Upper lobe of left lung (tissue), 6 donors: Measurements from ENCODE around the gene NKIRAS2. TPM values are rescaled to one million over a fixed set of nuclear protein-coding genes. Genes with fewer than 3 reads are reported as not detected.

Source experiments
- ATAC-seq, 2 donors: fragments of 200-7000 bp; cut with Tn5 transposase; one replicate each; pipeline ENCODE4 v1.9.1; 2022; ENCODE audit warnings: mild to moderate bottlenecking in 2 of 2, moderate library complexity in 2 of 2; ENCODE audit not compliant: low FRiP score in 2 of 2
- DNase-seq, 2 donors: peaks; one replicate each; pipeline ENCODE4 v3.0.0-alpha.2; 2019 to 2020
- H3K27ac ChIP-seq, 4 donors: fragments of 200-600 bp; sonication (generic); one replicate each; pipeline ENCODE4 v1.5.1; 2016 to 2019
- H3K27me3 ChIP-seq, 4 donors: fragments of 200-600 bp; sonication (generic); one replicate each; pipeline ENCODE4 v1.5.1; 2017 to 2019
- H3K36me3 ChIP-seq, 4 donors: fragments of 200-600 bp; sonication (generic); one replicate each; pipeline ENCODE4 v1.5.1; 2016 to 2019
- H3K4me1 ChIP-seq, 4 donors: fragments of 200-600 bp; sonication (generic); one replicate each; pipeline ENCODE4 v1.5.1; 2018 to 2019
- H3K4me3 ChIP-seq, 4 donors: fragments of 200-600 bp; sonication (generic); one replicate each; pipeline ENCODE4 v1.5.1; 2017 to 2019; ENCODE audit warnings: mild to moderate bottlenecking in 2 of 4, moderate library complexity in 1 of 4
- H3K9me3 ChIP-seq, 4 donors: fragments of 200-600 bp; sonication (generic); one replicate each; pipeline ENCODE4 v1.5.1; 2018 to 2019
- CTCF ChIP-seq, 6 experiments: fragments of 450-650 bp in 4 of 6; fragments of 200-600 bp in 2 of 6; sonication (generic) in 2 of 6; IDR thresholded peaks; one replicate each; pipeline ENCODE4 v1.5.1; 2016 to 2019; ENCODE audit warnings: antibody characterized with exemption in 6 of 6
- EP300 ChIP-seq, 4 donors: sonication (generic); formaldehyde crosslinking; IDR thresholded peaks; one replicate each; pipeline ENCODE4 v1.5.1; 2017; ENCODE audit warnings: antibody characterized with exemption in 4 of 4, control low read depth in 2 of 4
- POLR2A ChIP-seq, 4 donors: fragments of 450-650 bp; IDR thresholded peaks; one replicate each; pipeline ENCODE4 v1.5.1; 2016 to 2017; ENCODE audit warnings: antibody characterized with exemption in 4 of 4, mild to moderate bottlenecking in 2 of 4
- POLR2AphosphoS5 ChIP-seq, 2 donors: sonication (generic); formaldehyde crosslinking; IDR thresholded peaks; one replicate each; pipeline ENCODE4 v1.5.1; 2017; ENCODE audit warnings: antibody characterized with exemption in 2 of 2
- WGBS, 2 donors: methylation state at CpG; one replicate each; pipeline ENCODE4 v1.1.5; 2017 to 2018; 5-methylcytosine and 5-hydroxymethylcytosine counted together
- total RNA-seq, 6 donors: library from RNA; depleted of rRNA in 4 of 6; stranded (reverse); fragments of >200 nt in 4 of 6; gene quantifications; one replicate each; pipeline versions ENCODE4 v1.1.0 to v1.2.1, GENCODE V29; 2016 to 2021
- donor health status: DM: no; HTN: no; CAD: no; lungs with moderate emphysema.
- donor health status: DM: no; HTN: yes; CAD: no; lungs with severe emphysema.

NKIRAS2 gene
- total RNA-seq, 6 donors from 2014 or later, result 27.2 to 36.6 (median 31.0) TPM

GRCh38 chr17:42060231-42060630, 40.3 kb downstream of the NKIRAS2 start:
- ATAC-seq (no peak), DNase-seq (no peak)
- Histone ChIP-seq H3K36me3 (no peaks in the 10 kb centered on the region), H3K27ac (no peak overlapping the region), H3K27me3 (no peaks in the 10 kb centered on the region), H3K4me3 (no peak overlapping the region), H3K9me3 (no peaks in the 10 kb centered on the region), H3K4me1 (peaks cover 0 to 9% (median 2%) of the 10 kb centered on the region in 4 donors)
- 84 to 87% methylated on average over 4 of the region's 4 CpGs for WGBS, 2 donors
- TF ChIP-seq EP300 (IDR thresholded peaks at IDR 0.05) (no peak), POLR2A (IDR thresholded peaks at IDR 0.05) (no peak), CTCF (IDR thresholded peaks at IDR 0.05) (no peak), POLR2AphosphoS5 (IDR thresholded peaks at IDR 0.05) (no peak)

GRCh38 chr17:42061646-42062487, 42.0 kb downstream of the NKIRAS2 start:
- no peaks in the 10 kb centered on the region for H3K27me3 ChIP-seq
- no peak overlapping the region for H3K27ac ChIP-seq
- H3K9me3 ChIP-seq, result no peaks in the 10 kb centered on the region
- DNase-seq (no peak), ATAC-seq (no peak)
- WGBS, 2 donors, result 63 to 74% methylated on average over 3 to 5 of the region's 5 CpGs
- H3K4me1 ChIP-seq, result peaks cover 0 to 9% (median 2%) of the 10 kb centered on the region in 4 donors
- no peak overlapping the region for H3K4me3 ChIP-seq
- H3K36me3 ChIP-seq, result no peaks in the 10 kb centered on the region
- TF ChIP-seq POLR2AphosphoS5 (IDR thresholded peaks at IDR 0.05) (no peak), POLR2A (IDR thresholded peaks at IDR 0.05) (no peak), CTCF (IDR thresholded peaks at IDR 0.05) (no peak), EP300 (IDR thresholded peaks at IDR 0.05) (no peak)

GRCh38 chr17:42062681-42063080, 42.8 kb downstream of the NKIRAS2 start:
- H3K4me1 ChIP-seq, result peaks cover 0 to 9% (median 2%) of the 10 kb centered on the region in 4 donors
- 88 to 97% methylated on average over 13 to 14 of the region's 14 CpGs for WGBS, 2 donors

GRCh38 chr17:42065201-42065600, 45.3 kb downstream of the NKIRAS2 start:
- Histone ChIP-seq H3K4me1 (peaks cover 0 to 9% (median 2%) of the 10 kb centered on the region in 4 donors), H3K36me3 (no peaks in the 10 kb centered on the region), H3K9me3 (no peaks in the 10 kb centered on the region), H3K4me3 (no peak overlapping the region), H3K27me3 (no peaks in the 10 kb centered on the region), H3K27ac (no peak overlapping the region)
- 70 to 75% methylated on average over 2 of the region's 2 CpGs for whole genome bisulfite sequencing, 2 donors
- ATAC-seq (no peak), DNase-seq (no peak)
- TF ChIP-seq POLR2AphosphoS5 (IDR thresholded peaks at IDR 0.05) (no peak), POLR2A (IDR thresholded peaks at IDR 0.05) (no peak), CTCF (IDR thresholded peaks at IDR 0.05) (no peak), EP300 (IDR thresholded peaks at IDR 0.05) (no peak)

More at GRCh38 chr17:42062681-42063080, 42.8 kb downstream of the NKIRAS2 start:
- TF ChIP-seq EP300 (IDR thresholded peaks at IDR 0.05), result no peak
- TF ChIP-seq CTCF (IDR thresholded peaks at IDR 0.05), result no peak
- TF ChIP-seq POLR2A (IDR thresholded peaks at IDR 0.05), result no peak
- no peak for TF ChIP-seq POLR2AphosphoS5 (IDR thresholded peaks at IDR 0.05)
- Histone ChIP-seq H3K27me3 (no peaks in the 10 kb centered on the region), H3K9me3 (no peaks in the 10 kb centered on the region), H3K36me3 (no peaks in the 10 kb centered on the region), H3K4me3 (no peak overlapping the region), H3K27ac (peak overlapping the region in 1 of 4 donors; percentile 43)
- ATAC-seq (no peak), DNase-seq (no peak)
